H9 (cell line): Measurements from ENCODE around the gene MRO. TPM values are rescaled to one million over a fixed set of nuclear protein-coding genes. Genes with fewer than 3 reads are reported as not detected.

Experiments
- DNase-seq: peaks from one replicate; pipeline ENCODE4 v3.0.0-alpha.2; 2017
- H2AFZ ChIP-seq: one replicate; pipeline ENCODE4 v1.6.1; 2013; ENCODE audit warnings: mild to moderate bottlenecking, low read length, control low read depth, moderate library complexity
- H2AK5ac ChIP-seq: 2 replicates; pipeline ENCODE4 v1.6.1; 2013; ENCODE audit warnings: low read length, control low read depth, mixed read lengths; ENCODE audit not compliant: insufficient read length
- H2BK120ac ChIP-seq: one replicate; pipeline ENCODE4 v1.6.1; 2013; ENCODE audit warnings: low read depth, mild to moderate bottlenecking, low read length, control low read depth, inconsistent platforms; ENCODE audit not compliant: poor library complexity, severe bottlenecking
- H2BK12ac ChIP-seq: 2 replicates; pipeline ENCODE4 v1.6.1; 2013; ENCODE audit warnings: low read length, control low read depth, mixed read lengths, low read depth; ENCODE audit not compliant: insufficient read length
- H2BK15ac ChIP-seq: 2 replicates; pipeline ENCODE4 v1.6.1; 2013; ENCODE audit warnings: low read depth, low read length, control low read depth
- H2BK20ac ChIP-seq: one replicate; pipeline ENCODE4 v1.6.1; 2013; ENCODE audit warnings: low read depth, mild to moderate bottlenecking, low read length, control low read depth, inconsistent platforms; ENCODE audit not compliant: poor library complexity, severe bottlenecking
- H2BK5ac ChIP-seq: 2 replicates; pipeline ENCODE4 v1.6.1; 2013; ENCODE audit warnings: low read length, control low read depth, mixed read lengths; ENCODE audit not compliant: insufficient read length
- H3K14ac ChIP-seq: 2 replicates; pipeline ENCODE4 v1.6.1; 2013; ENCODE audit warnings: low read length, control low read depth; ENCODE audit not compliant: insufficient read depth
- H3K18ac ChIP-seq: 2 replicates; pipeline ENCODE4 v1.6.1; 2013; ENCODE audit warnings: low read depth, mild to moderate bottlenecking, mixed read lengths, low read length, control low read depth; ENCODE audit not compliant: insufficient read length
- H3K23ac ChIP-seq: 2 replicates; pipeline ENCODE4 v1.6.1; 2013; ENCODE audit warnings: low read length, control low read depth, mixed read lengths, low read depth; ENCODE audit not compliant: insufficient read length
- H3K23me2 ChIP-seq: 2 replicates; pipeline ENCODE4 v1.6.1; 2013; ENCODE audit warnings: low read depth, mild to moderate bottlenecking, mixed read lengths, low read length, control low read depth; ENCODE audit not compliant: insufficient read length, poor library complexity, severe bottlenecking
- H3K27ac ChIP-seq: 2 replicates; pipeline ENCODE4 v1.5.1; 2013; ENCODE audit warnings: low read length, control low read depth, mixed read lengths, low read depth; ENCODE audit not compliant: insufficient read length
- H3K27me3 ChIP-seq: 2 replicates; pipeline ENCODE4 v1.6.1; 2013; ENCODE audit warnings: low read length, control low read depth, inconsistent platforms; ENCODE audit not compliant: insufficient read depth
- H3K4ac ChIP-seq: 2 replicates; pipeline ENCODE4 v1.6.1; 2013; ENCODE audit warnings: low read depth, mild to moderate bottlenecking, control low read depth, inconsistent platforms, low read length, moderate library complexity
- H3K4me1 ChIP-seq: 2 replicates; pipeline ENCODE4 v1.6.1; 2013; ENCODE audit warnings: low read length, control low read depth, inconsistent platforms; ENCODE audit not compliant: insufficient read depth
- H3K4me2 ChIP-seq: 2 replicates; pipeline ENCODE4 v1.6.1; 2013; ENCODE audit warnings: low read length, control low read depth, mixed read lengths; ENCODE audit not compliant: insufficient read length, insufficient read depth
- H3K56ac ChIP-seq: 2 replicates; pipeline ENCODE4 v1.6.1; 2013; ENCODE audit warnings: low read depth, mild to moderate bottlenecking, mixed read lengths, low read length, control low read depth; ENCODE audit not compliant: insufficient read length
- H3K79me1 ChIP-seq: 2 replicates; pipeline ENCODE4 v1.6.1; 2013; ENCODE audit warnings: low read depth, mild to moderate bottlenecking, moderate library complexity, low read length, control low read depth, inconsistent platforms; ENCODE audit not compliant: insufficient read depth, poor library complexity, severe bottlenecking
- H3K79me2 ChIP-seq: 2 replicates; pipeline ENCODE4 v1.6.1; 2013; ENCODE audit warnings: low read length, control low read depth, inconsistent platforms; ENCODE audit not compliant: insufficient read depth
- H3K9ac ChIP-seq: 2 replicates; pipeline ENCODE4 v1.6.1; 2013; ENCODE audit warnings: low read length, control low read depth, mixed read lengths; ENCODE audit not compliant: insufficient read length; ENCODE audit errors: extremely low read depth
- H3K9me3 ChIP-seq: one replicate; pipeline ENCODE4 v1.6.1; 2013; ENCODE audit warnings: low read depth, low read length, inconsistent platforms; ENCODE audit not compliant: control insufficient read depth
- H3T11ph ChIP-seq: one replicate; pipeline ENCODE4 v1.6.1; 2013; ENCODE audit warnings: mild to moderate bottlenecking, low read length, control low read depth, inconsistent platforms
- H4K20me1 ChIP-seq: one replicate; pipeline ENCODE4 v1.6.1; 2013; ENCODE audit not compliant: control insufficient read depth, insufficient read length, insufficient read depth
- H4K5ac ChIP-seq: 2 replicates; pipeline ENCODE4 v1.6.1; 2013; ENCODE audit warnings: low read depth, mild to moderate bottlenecking, mixed read lengths, low read length, control low read depth; ENCODE audit not compliant: insufficient read length
- H4K8ac ChIP-seq: replicated peaks from 2 replicates; pipeline ENCODE4 v1.6.1; 2013; ENCODE audit warnings: low read length, control low read depth, mixed read lengths, low read depth; ENCODE audit not compliant: insufficient read length
- H4K91ac ChIP-seq: 2 replicates; pipeline ENCODE4 v1.6.1; 2013; ENCODE audit warnings: low read depth, mild to moderate bottlenecking, moderate library complexity, mixed read lengths, low read length, control low read depth; ENCODE audit not compliant: insufficient read length
- H3K27ac Mint-ChIP-seq, 3 experiments: 2 replicates in 2 of 3; 3 replicates in 1 of 3; pipeline ENCODE4 v1.8.0; 2020 to 2021; ENCODE audit warnings: mixed read lengths in 3 of 3, mild to moderate bottlenecking in 1 of 3, moderate library complexity in 1 of 3
- H3K27me3 Mint-ChIP-seq: 2 replicates; pipeline ENCODE4 v1.8.0; 2021; ENCODE audit warnings: low read depth, mild to moderate bottlenecking, moderate library complexity, mixed read lengths
- H3K36me3 Mint-ChIP-seq, 3 experiments: 2 replicates in 2 of 3; 3 replicates in 1 of 3; pipeline ENCODE4 v1.8.0; 2020 to 2021; ENCODE audit warnings: low read depth in 3 of 3, mixed read lengths in 3 of 3; ENCODE audit not compliant: insufficient read depth in 1 of 3
- H3K4me1 Mint-ChIP-seq, 2 experiments: 2 replicates each; pipeline ENCODE4 v1.8.0; 2020; ENCODE audit warnings: mixed read lengths in 2 of 2
- H3K4me3 Mint-ChIP-seq, 2 experiments: 2 replicates in 1 of 2; 3 replicates in 1 of 2; pipeline ENCODE4 v1.8.0; 2020 to 2021; ENCODE audit warnings: mild to moderate bottlenecking in 2 of 2, mixed read lengths in 2 of 2, moderate library complexity in 1 of 2
- H3K9me3 Mint-ChIP-seq, 2 experiments: 2 replicates in 1 of 2; 3 replicates in 1 of 2; pipeline ENCODE4 v1.8.0; 2020; ENCODE audit warnings: mild to moderate bottlenecking in 2 of 2, mixed read lengths in 2 of 2, moderate library complexity in 1 of 2
- WGBS: extraction: QIAGEN DNeasy Blood & Tissue Kit; methylation state at CpG from one replicate; pipeline ENCODE4 v1.1.7; 2013; ENCODE audit warnings: missing lambda C conversion rate, low lambda C conversion rate, mixed read lengths; ENCODE audit not compliant: insufficient read length; ENCODE audit errors: extremely low coverage; 5-methylcytosine and 5-hydroxymethylcytosine counted together
- total RNA-seq: library from RNA; stranded (reverse); gene quantifications from 2 replicates; pipeline ENCODE4 v1.2.1, GENCODE V29; 2021
- TF ChIP-seq, protein P1 (sequence below): fragments of 200-600 bp; sonication (generic); conservative IDR thresholded peaks from 3 replicates; pipeline ENCODE4 v1.8.0; 2021; ENCODE audit warnings: antibody characterized with exemption, mild to moderate bottlenecking

MRO gene
- total RNA-seq, 1 experiment from 2014 or later = 0.57 TPM

DNA sequence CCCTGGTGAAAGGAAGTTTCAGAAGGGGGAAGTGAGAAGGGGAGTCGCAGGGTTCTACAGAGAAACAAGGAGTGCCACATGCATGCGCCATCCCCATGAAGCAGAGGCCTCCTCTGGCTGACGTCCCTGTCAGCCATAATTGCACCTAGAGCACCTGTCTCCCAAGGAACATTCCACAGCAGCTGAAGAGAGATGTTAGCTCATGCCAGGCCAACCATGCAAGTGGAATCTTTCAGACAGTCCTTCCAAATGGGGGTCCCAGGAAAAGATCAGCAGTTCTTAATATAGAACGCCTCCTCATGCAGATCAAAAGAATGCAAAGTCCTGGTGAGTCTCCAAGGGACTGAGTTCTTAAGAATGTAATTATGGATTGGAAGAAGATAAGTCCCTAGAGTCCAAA is 29.6 kb downstream of the MRO start:
- Histone ChIP-seq H4K8ac (no peak overlapping the region), H4K91ac (no peak overlapping the region), H3K79me2 (no peaks in the 10 kb centered on the region), H4K20me1 (no peaks in the 10 kb centered on the region), H2BK5ac (no peak overlapping the region), H2BK120ac (no peak overlapping the region), H3K27me3 (no peaks in the 10 kb centered on the region), H3K18ac (no peak overlapping the region), H3K27ac (no peak overlapping the region), H3T11ph (no peak overlapping the region), H3K56ac (no peak overlapping the region), H3K4ac (no peak overlapping the region), H2BK15ac (no peak overlapping the region), H3K79me1 (no peaks in the 10 kb centered on the region), H2AFZ (no peak overlapping the region), H3K4me1 (no peaks in the 10 kb centered on the region), H2AK5ac (no peak overlapping the region), H3K4me2 (no peak overlapping the region), H3K23me2 (no peaks in the 10 kb centered on the region), H3K9me3 (no peaks in the 10 kb centered on the region), H3K9ac (no peak overlapping the region), H3K23ac (no peak overlapping the region), H3K14ac (no peak overlapping the region), H2BK20ac (no peak overlapping the region), H4K5ac (no peak overlapping the region), H2BK12ac (no peak overlapping the region)
- Mint-ChIP-seq H3K27ac (0 out of 7 replicates have a peak overlapping the region, but pooled peaks of 1 of the 3 experiments have one; percentile 7), H3K4me3 (no peak overlapping the region), H3K36me3 (no peaks in the 10 kb centered on the region), H3K9me3 (no peaks in the 10 kb centered on the region), H3K27me3 (no peaks in the 10 kb centered on the region), H3K4me1 (peaks cover 17 to 22% of the 10 kb centered on the region in 2 experiments)
- no CpG with 5 or more reads among the region's 4 CpGs for WGBS
- DNase-seq = no peak
- TF ChIP-seq, protein P1, sequence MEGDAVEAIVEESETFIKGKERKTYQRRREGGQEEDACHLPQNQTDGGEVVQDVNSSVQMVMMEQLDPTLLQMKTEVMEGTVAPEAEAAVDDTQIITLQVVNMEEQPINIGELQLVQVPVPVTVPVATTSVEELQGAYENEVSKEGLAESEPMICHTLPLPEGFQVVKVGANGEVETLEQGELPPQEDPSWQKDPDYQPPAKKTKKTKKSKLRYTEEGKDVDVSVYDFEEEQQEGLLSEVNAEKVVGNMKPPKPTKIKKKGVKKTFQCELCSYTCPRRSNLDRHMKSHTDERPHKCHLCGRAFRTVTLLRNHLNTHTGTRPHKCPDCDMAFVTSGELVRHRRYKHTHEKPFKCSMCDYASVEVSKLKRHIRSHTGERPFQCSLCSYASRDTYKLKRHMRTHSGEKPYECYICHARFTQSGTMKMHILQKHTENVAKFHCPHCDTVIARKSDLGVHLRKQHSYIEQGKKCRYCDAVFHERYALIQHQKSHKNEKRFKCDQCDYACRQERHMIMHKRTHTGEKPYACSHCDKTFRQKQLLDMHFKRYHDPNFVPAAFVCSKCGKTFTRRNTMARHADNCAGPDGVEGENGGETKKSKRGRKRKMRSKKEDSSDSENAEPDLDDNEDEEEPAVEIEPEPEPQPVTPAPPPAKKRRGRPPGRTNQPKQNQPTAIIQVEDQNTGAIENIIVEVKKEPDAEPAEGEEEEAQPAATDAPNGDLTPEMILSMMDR = no peak
